NB4 (cell line): ENCODE results near the gene EVA1C.

Experiments
- CTCF ChIP-seq: IDR thresholded peaks from one replicate; pipeline ENCODE4 v1.5.1; 2012; ENCODE audit warnings: low read depth, low read length
- MYC ChIP-seq: IDR thresholded peaks from 2 replicates; pipeline ENCODE4 v1.6.1; 2011; ENCODE audit warnings: low read depth, low read length
- POLR2A ChIP-seq: IDR thresholded peaks from 2 replicates; pipeline ENCODE4 v1.6.1; 2011; ENCODE audit warnings: mild to moderate bottlenecking; ENCODE audit not compliant: insufficient read length; ENCODE audit errors: extremely low read depth

- TF ChIP-seq CTCF (no peak), MYC (no peak), POLR2A (no peak)
These were observed 86.9 kb downstream of the EVA1C start for GRCh38 chr21:32499249-32500055.
